Measurements from ENCODE around the gene PAOX.
A peak's percentile ranks its signal among the peaks of the same experiment; 100 is the strongest.

Gene PAOX

DNA sequence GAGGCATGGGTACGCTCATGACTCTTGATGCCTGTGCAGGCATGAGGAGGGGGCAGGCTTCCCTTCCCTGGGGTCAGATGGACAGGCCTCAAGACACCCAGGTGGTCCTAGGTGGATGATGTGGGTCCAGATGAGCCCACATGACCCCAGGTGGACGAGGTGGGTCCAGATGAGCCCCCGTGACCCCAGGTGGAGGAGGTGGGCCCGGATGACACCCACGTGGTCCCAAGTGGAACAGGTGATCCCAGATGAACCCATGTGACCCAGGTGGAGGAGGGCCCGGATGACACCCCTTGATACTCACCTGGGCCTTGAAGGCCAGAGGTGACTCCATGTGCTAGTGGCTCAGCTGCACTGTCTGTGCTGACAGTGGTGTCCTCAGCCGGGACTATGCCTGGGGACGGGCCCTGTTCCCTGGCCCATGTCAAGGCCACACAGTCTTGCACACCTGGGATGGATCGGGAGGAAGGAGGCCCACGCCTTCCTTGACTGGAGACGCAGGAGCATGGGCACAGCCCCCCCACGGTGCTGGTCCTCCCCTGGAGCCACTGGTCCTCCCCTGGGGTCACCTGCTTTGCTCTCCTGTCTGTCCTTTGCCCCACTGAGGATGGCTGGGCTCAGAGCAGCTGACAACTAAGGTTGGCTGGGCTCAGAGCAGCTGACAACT is 28.6 kb upstream of the PAOX start:
- no peak for DNase-seq

- DNase-seq, result no peak
Measured at GRCh38 chr10:133350950-133351329, 28.1 kb upstream of the PAOX start.

- no peak for DNase-seq
Measured at GRCh38 chr10:133351408-133352318, 27.4 kb upstream of the PAOX start.

DNA sequence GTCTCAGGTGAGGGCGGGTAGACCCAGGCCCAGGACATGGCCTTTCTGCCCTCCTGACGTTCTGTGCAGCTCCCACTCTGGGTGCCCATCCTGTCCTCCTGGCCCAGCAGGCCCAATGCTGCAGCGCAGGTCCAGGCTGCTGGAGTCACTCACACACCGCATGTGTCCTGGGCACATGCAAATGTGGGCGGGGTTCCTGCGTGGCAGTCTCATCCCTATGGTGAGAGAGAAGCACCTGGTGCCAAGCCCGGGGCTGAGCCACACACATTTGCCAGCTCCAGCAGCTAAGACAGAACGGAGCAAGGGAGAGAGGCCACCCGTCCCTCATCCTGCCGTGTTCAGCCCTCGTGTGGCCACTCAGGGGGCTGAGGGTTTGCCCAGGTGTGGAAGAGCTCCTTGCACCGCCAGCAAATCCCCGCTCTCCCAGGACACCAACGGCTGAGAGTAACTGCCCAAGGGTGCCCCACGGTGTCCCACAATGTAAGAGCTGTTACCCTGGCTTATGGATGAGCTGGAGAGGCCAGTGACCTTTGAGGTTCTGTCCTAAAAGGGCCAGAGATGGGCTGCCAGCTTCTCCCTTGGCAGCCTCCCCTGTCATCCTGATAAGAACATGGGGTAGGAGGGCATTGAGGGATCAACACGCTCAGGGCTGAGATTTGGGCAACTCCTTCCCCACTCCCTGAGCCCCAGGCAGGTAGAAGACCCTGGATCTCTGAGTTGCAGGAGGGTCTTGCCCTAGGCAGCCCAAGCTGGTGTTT is 25.7 kb upstream of the PAOX start:
- DNase-seq, result no peak

GRCh38 chr10:133353988-133354605 is 25.0 kb upstream of the PAOX start:
- no peak for DNase-seq

- DNase-seq, result no peak
Measured at GRCh38 chr10:133354672-133355240, 24.3 kb upstream of the PAOX start.

- DNase-seq, result no peak
Measured at GRCh38 chr10:133355266-133355665, 23.8 kb upstream of the PAOX start.

DNA sequence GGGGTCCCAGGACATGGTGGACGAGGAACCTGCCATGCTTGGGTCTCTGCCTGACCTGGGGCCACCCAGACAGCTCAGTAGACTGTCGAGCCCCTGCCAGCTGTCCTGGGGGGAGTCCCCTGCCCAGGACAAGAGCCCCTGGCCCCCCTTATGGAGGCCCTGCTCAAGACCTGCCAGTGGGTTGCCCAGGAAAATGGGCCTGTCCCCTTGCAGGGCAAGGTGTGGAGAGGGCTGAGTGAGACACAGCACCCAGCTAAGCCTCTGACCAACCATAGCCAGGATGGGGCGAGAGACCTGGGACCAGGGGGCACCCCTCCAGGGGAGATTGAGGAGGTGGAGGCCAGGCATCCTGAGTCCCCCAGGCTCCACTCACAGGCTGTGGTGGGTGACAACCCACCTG is 23.1 kb upstream of the PAOX start:
- DNase-seq, result no peak

DNA sequence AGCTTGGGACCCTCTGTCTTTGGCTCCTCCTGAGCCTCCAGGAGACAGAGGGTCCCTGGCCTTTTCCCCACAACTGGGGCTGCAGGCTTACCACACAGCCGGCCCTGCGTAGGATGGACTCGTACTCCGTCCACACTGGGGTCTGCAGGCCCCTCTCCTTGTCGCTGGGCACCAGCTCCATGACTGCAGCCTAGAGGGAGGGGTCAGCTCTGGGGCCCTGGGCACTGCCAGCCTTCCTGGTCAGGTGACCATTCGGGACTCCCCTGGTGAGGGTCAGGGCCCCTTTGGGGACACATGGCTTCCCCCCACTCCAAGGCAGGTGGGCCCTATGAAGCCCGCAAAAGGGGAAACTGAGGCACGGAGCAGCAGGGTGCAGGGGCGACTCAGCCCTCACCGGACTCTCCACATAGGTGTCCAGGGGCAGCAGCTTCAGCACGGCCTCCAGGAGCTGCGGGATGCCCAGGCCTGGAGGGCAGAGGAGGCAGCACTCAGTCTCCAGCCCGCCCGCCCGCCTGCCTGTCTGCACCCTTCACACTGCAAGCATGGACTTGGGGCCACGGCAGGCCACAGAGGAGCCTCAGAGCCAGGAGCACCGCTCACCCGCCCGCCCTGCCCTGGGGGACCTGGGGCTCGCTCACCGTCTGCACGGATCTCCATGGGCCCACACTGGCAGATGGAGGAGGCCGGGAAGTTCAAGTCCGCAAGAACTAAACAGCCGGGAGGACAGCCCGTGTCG is 22.3 kb upstream of the PAOX start:
- DNase-seq, result no peak

DNA sequence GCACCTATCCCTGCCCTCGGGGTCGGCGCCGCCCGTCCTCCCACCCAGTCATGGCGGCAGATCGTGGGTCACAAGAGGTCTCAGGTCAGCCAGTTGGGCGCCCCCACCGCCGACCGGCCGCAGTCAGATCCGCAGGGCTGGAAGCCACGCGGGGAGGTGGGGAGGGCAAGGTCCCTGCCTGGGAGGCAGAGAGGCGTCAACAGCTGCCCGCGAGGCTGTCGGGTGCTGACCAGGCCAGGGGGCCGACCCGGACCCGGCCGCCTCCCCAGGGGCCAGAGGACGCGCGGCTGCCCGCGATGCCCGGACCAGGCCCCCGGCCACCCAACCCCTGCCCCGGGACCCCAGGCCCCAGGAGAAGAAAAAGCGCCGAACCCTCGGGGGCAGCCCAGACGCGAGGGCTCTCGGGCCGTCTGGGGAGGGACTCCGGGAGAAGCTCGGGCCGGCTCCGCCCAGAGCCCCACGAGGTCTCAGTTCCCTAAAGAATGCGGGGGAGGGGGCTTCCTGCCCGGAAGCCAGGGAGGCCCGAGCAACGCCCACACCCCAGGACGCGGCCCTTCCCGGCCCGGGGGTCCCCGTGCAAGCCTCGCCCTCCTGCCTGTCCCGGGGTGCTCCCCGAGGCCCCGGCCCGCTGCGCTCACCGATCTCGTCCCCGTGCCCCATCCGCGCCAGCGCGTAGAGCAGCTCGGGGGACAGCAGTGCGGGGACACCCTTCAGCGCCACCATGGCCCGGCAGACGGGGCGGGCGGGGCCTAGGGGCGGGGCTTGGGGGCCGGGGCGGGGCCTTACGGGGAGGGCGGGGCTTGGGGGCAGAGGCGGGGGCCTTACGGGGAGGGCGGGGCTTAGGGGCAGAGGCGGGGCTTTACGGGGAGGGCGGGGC is 21.5 kb upstream of the PAOX start, which contains the start of gene FUOM:
TSS of gene FUOM (minus strand) at position 735 of the 877 bp plus-strand sequence. CDS start at position 723, 12 bp downstream.
- peak; percentile 95 for DNase-seq

DNA sequence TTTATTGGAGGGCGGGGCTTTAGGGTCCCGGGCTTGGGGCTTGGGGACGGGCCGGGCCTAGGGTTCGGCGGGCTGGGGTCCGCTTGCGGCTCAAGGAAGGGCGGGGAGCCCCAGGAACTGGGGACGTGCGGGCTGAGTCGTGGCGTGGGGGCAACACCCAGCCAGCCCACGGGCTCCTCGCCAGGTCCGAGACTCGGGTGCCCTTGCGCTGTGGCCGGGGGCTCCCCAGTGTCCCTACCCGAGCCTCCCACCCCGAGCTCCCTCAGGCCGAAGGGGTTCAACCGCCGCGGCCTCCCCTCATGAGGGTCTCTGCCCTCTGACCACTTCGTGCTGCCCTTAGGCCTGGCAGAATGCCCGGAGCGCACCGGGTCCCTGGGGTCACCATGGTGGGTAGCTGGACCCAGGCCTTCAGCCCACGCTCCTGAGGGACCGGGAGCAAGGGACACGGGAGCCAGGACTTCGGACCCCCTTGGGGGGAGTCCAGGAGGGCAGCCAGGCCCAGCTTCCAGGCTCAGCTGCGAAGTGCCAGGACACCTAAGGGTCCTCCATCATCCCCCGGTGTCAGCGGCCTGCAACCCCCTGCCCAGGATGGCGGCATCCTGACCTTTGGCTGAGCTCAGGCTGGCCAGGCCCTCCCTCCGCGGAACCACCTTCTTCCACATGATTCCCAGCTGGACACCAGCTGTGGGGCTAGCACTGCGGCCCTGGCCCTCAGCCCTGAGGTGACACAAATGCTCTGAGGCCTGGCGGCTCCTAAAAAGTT is 20.7 kb upstream of the PAOX start:
- no peak for DNase-seq

DNA sequence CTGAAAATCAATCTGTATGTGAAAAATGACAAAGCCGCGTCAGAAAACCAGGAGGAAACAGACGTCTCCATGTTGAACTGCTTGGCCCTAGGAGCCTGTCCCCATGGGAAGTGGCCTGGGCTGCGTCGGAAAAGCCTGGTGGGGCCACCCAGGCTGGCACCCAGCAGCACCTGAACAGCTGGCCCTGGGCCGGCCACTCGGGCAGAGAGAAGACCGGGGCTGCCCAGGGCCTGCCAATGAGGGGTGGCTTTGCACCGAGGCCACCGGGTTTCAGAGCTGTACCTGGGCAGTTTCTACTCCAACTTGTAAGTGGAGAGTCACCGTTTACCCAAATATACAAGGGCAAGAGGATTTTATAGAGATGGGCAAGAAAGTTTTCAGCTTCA is 20.1 kb upstream of the PAOX start:
- no peak for DNase-seq

GRCh38 chr10:133359554-133359971 is 19.5 kb upstream of the PAOX start:
- DNase-seq, result no peak

DNA sequence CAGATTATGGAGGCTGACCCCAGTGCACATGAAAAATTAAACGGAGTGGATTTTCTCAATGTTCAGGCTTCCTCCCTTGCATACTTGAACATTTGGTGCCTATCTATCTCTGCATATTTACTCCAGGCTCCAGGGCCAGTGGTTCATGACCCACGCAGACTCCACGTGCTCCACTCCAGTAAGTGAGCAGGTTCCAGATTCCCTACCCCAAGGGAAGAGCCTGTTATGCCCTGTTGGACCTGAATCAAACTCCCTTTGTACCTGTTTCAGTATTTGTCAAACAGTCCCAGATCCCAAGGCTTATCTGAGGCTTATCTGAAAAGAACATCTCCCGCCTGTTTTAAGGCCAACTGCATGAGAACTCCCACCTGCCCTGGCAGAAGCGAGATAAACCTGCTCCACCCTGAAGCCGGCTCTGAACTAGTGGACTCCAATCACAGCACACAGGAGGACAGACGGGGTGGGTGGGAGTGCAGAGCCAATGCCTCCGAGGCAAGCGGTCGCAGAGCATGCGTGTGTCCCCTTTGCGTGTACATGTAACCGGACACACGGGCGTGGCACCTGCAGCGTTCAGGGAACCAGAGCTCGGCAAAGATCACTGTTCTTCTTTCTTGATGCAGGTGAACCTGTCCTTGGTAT is 19.0 kb upstream of the PAOX start:
- DNase-seq, result no peak

DNA sequence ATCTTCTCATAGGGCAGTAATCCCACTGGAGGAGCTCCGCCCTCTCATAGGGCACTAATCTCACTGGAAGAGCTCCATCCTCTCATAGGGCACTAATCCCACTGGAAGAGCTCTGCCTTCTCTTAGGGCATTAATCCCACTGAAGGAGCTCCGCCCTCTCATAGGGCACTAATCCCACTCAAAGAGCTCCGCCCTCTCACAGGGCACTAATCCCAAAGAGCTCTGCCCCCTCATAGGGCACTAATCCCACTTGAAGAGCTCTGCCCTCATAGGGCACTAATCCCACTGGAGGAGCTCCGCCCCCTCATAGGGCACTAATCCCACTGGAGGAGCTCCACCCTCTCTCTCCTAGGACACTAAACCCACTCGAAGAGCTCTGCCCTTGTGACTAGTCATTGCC is 17.8 kb upstream of the PAOX start:
- DNase-seq, result no peak

GRCh38 chr10:133361773-133362441 is 17.2 kb upstream of the PAOX start:
- no peak for DNase-seq

DNA sequence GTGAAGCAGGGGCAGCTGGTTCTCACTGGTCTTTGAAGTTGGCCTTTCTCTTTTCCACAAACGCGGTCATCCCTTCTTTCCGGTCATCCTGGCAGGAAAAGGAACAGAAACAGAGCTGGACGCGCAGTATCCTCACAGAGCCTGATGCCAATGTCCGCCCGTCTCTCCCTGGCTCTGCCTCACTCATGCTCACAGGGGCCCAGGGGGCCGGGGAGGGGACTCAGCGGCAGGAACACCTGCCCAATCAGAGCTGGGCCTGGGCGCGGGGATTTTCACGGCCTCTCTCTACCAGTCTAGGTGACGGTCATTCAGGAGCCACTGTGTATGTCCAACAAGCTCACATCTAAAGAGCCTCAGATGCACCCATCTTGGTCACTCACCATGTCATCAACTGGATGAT is 16.2 kb upstream of the PAOX start:
- DNase-seq, result no peak

- DNase-seq, result no peak
Measured at GRCh38 chr10:133364645-133365431, 14.2 kb upstream of the PAOX start.
